ENCODE results near the gene SLC18A3.

- TF ChIP-seq EZH2 (IDR thresholded peaks at IDR 0.05; ENCODE audit: borderline replicate concordance, low read depth, low read length, poor library complexity, severe bottlenecking), result no peak
- TF ChIP-seq, protein P1, sequence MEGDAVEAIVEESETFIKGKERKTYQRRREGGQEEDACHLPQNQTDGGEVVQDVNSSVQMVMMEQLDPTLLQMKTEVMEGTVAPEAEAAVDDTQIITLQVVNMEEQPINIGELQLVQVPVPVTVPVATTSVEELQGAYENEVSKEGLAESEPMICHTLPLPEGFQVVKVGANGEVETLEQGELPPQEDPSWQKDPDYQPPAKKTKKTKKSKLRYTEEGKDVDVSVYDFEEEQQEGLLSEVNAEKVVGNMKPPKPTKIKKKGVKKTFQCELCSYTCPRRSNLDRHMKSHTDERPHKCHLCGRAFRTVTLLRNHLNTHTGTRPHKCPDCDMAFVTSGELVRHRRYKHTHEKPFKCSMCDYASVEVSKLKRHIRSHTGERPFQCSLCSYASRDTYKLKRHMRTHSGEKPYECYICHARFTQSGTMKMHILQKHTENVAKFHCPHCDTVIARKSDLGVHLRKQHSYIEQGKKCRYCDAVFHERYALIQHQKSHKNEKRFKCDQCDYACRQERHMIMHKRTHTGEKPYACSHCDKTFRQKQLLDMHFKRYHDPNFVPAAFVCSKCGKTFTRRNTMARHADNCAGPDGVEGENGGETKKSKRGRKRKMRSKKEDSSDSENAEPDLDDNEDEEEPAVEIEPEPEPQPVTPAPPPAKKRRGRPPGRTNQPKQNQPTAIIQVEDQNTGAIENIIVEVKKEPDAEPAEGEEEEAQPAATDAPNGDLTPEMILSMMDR (conservative IDR thresholded peaks at IDR 0.05; ENCODE audit: low read depth, low read length), result no peak
These were observed 42.5 kb downstream of the SLC18A3 start for GRCh38 chr10:49652421-49653272.

All from A673 (cell line).